ENCODE results near the gene TTC9B. TPM values are rescaled to one million over a fixed set of nuclear protein-coding genes. Genes with fewer than 3 reads are reported as not detected.

TTC9B gene
- total and polyA plus RNA-seq, 2 of the 13 experiments (the other 11 are each of a cell fraction or from before 2014, with no cell fraction given), result not detected

DNA sequence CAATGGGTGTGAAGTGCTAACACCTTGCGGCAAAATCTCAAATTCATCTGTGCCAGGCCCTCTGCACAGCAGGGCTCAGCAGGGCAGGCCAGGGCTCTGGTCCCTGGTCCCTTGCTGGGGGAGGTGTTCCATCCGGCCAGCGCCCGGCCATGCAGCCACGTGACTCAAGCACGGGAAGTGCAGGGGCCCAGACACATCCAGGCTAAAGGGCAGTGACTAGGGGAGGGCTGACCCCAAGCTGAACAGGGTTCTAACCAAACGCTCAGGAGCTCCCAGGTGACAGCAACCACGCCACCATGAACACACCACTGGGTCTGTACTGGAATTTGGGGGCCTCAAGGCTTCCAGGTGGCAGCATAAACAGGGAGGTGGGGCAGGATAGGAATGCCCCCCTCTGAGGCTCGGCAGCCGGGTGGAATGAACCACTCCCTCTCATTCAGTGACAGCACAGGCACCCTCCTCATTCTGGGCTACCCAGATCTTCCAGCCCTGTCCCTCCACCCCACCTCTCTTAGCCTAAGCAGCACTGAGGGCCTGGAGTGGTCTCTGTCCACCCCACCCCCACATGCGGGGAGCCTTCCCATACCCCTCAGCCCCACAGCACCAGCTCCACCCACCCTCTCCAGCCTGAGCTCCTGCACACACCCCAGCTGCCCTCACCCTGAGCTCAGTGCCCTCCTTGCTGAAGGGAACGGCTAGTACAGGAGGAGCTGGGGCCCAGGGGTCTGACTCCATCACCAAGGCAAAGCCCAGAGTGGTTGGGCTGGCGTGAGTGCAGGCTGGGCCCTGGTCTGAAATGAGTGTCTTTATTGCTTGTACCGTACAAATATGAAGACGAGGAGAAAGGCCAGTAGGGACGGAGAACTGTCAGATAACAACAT, 13.6 kb upstream of the TTC9B start (continued):
- TF ChIP-seq CENPX (CRISPR knock-in tag; IDR thresholded peaks at IDR 0.05), result no peak
- no peak for TF ChIP-seq TRIM24 (CRISPR knock-in tag; IDR thresholded peaks at IDR 0.05)
- TF ChIP-seq ZNF75D (CRISPR knock-in tag; IDR thresholded peaks at IDR 0.05; ENCODE audit: borderline replicate concordance), result no peak
- peak; percentile 75 for TF ChIP-seq FOXA3 (CRISPR knock-in tag; IDR thresholded peaks at IDR 0.05)
- no peak for TF ChIP-seq CHD2 (IDR thresholded peaks at IDR 0.05; ENCODE audit: low read depth, low read length)
- TF ChIP-seq ATF7 (IDR thresholded peaks at IDR 0.05), result no peak
- no peak; the same call in 1 of the 2 replicates for TF ChIP-seq ATF7 (CRISPR knock-in tag; IDR thresholded peaks at IDR 0.05)
- TF ChIP-seq AGO2 (optimal IDR thresholded peaks at IDR 0.05; ENCODE audit: low read depth, low read length), result peak; percentile 87
- peak; percentile 19; the same call in 1 of the 2 replicates for TF ChIP-seq ZNF652 (CRISPR knock-in tag; IDR thresholded peaks at IDR 0.05; ENCODE audit: borderline replicate concordance, low read depth)
- TF ChIP-seq, protein P1, sequence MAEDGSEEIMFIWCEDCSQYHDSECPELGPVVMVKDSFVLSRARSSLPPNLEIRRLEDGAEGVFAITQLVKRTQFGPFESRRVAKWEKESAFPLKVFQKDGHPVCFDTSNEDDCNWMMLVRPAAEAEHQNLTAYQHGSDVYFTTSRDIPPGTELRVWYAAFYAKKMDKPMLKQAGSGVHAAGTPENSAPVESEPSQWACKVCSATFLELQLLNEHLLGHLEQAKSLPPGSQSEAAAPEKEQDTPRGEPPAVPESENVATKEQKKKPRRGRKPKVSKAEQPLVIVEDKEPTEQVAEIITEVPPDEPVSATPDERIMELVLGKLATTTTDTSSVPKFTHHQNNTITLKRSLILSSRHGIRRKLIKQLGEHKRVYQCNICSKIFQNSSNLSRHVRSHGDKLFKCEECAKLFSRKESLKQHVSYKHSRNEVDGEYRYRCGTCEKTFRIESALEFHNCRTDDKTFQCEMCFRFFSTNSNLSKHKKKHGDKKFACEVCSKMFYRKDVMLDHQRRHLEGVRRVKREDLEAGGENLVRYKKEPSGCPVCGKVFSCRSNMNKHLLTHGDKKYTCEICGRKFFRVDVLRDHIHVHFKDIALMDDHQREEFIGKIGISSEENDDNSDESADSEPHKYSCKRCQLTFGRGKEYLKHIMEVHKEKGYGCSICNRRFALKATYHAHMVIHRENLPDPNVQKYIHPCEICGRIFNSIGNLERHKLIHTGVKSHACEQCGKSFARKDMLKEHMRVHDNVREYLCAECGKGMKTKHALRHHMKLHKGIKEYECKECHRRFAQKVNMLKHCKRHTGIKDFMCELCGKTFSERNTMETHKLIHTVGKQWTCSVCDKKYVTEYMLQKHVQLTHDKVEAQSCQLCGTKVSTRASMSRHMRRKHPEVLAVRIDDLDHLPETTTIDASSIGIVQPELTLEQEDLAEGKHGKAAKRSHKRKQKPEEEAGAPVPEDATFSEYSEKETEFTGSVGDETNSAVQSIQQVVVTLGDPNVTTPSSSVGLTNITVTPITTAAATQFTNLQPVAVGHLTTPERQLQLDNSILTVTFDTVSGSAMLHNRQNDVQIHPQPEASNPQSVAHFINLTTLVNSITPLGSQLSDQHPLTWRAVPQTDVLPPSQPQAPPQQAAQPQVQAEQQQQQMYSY (CRISPR knock-in tag; IDR thresholded peaks at IDR 0.05), result no peak
- no peak; the same call in 1 of the 2 replicates for TF ChIP-seq SMAD1 (CRISPR knock-in tag; IDR thresholded peaks at IDR 0.05; ENCODE audit: borderline replicate concordance, low read depth)
- TF ChIP-seq ZBTB7A (CRISPR knock-in tag; IDR thresholded peaks at IDR 0.05), result 0 out of 2 replicates have a peak, but pooled peaks have one; percentile 60
- TF ChIP-seq, protein P2, sequence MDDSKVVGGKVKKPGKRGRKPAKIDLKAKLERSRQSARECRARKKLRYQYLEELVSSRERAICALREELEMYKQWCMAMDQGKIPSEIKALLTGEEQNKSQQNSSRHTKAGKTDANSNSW (CRISPR knock-in tag; IDR thresholded peaks at IDR 0.05; ENCODE audit: borderline replicate concordance), result no peak
- no peak for TF ChIP-seq SATB2 (CRISPR knock-in tag; IDR thresholded peaks at IDR 0.05)
- TF ChIP-seq RARA (CRISPR knock-in tag; IDR thresholded peaks at IDR 0.05), result peak; percentile 84
- TF ChIP-seq, protein P3, sequence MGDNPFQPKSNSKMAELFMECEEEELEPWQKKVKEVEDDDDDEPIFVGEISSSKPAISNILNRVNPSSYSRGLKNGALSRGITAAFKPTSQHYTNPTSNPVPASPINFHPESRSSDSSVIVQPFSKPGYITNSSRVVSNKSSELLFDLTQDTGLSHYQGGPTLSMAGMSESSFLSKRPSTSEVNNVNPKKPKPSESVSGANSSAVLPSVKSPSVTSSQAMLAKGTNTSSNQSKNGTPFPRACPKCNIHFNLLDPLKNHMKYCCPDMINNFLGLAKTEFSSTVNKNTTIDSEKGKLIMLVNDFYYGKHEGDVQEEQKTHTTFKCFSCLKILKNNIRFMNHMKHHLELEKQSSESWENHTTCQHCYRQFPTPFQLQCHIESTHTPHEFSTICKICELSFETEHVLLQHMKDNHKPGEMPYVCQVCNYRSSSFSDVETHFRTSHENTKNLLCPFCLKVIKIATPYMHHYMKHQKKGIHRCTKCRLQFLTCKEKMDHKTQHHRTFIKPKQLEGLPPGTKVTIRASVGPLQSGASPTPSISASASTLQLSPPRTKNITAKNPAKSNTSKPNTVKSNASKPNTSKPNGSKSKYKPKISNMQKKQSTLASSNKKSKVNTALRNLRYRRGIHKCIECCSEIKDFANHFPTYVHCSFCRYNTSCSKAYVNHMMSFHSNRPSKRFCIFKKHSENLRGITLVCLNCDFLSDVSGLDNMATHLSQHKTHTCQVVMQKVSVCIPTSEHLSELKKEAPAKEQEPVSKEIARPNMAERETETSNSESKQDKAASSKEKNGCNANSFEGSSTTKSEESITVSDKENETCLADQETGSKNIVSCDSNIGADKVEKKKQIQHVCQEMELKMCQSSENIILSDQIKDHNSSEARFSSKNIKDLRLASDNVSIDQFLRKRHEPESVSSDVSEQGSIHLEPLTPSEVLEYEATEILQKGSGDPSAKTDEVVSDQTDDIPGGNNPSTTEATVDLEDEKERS (CRISPR knock-in tag; IDR thresholded peaks at IDR 0.05), result no peak
- TF ChIP-seq ZFYVE20 (CRISPR knock-in tag; IDR thresholded peaks at IDR 0.05; ENCODE audit: borderline replicate concordance, low read depth), result no peak
- TF ChIP-seq GTF3A (CRISPR knock-in tag; conservative IDR thresholded peaks at IDR 0.05), result no peak
- no peak for TF ChIP-seq PAWR (CRISPR knock-in tag; IDR thresholded peaks at IDR 0.05; ENCODE audit: borderline replicate concordance)
- TF ChIP-seq ZBTB25 (CRISPR knock-in tag; IDR thresholded peaks at IDR 0.05), result peak; percentile 79
- TF ChIP-seq ELF1 (CRISPR knock-in tag; IDR thresholded peaks at IDR 0.05), result peak; percentile 66
- no peak for TF ChIP-seq LCORL (IDR thresholded peaks at IDR 0.05)
- TF ChIP-seq LCORL (CRISPR knock-in tag; IDR thresholded peaks at IDR 0.05), result peak; percentile 96
